ENCODE data around the gene JCHAIN. TPM values are rescaled to one million over a fixed set of nuclear protein-coding genes. Genes with fewer than 3 reads are reported as not detected.

JCHAIN gene
- total RNA-seq, 2 donors from 2014 or later: 0.62 to 2.0 TPM

DNA sequence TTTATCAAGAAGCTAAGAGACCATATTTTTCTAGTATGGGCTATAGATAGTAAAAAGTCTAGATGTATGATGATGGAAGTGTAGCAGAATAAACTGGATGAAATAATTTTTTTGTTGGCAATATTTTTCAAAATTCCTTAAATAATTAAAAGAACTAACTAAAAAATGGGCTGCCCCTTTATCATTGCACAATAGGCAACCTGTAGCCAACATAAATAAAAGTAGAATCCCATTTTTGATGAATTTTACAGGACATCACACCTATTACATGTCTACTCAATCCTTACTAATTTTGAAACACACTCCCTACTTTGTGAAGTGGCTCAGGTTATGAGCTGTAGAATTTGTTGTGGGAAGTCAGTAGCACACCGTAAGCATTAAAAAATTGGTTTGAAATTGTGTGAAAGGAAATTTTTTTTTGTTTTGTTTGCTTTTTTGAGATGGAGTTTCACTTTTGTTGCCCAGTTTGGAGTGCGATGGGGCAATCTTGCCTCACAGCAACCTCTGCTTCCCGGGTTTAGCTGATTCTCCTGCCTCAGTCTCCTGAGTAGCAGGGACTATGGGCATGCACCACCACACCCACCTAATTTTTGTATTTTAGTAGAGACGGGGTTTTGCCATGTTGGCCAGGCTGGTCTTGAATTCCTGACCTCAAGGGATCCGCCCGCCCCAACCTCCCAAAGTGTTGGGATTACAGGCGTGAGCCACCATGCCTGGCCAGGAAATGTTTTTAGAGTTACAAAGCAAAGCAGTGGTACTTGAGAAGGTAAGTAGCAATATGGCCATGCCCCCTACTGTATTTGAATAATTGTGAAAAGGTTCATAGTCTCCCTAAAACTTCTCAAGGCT lies 46.5 kb upstream of the JCHAIN start:
- 90% methylated on average over 7 of the region's 7 CpGs for WGBS
- TF ChIP-seq, protein P1, sequence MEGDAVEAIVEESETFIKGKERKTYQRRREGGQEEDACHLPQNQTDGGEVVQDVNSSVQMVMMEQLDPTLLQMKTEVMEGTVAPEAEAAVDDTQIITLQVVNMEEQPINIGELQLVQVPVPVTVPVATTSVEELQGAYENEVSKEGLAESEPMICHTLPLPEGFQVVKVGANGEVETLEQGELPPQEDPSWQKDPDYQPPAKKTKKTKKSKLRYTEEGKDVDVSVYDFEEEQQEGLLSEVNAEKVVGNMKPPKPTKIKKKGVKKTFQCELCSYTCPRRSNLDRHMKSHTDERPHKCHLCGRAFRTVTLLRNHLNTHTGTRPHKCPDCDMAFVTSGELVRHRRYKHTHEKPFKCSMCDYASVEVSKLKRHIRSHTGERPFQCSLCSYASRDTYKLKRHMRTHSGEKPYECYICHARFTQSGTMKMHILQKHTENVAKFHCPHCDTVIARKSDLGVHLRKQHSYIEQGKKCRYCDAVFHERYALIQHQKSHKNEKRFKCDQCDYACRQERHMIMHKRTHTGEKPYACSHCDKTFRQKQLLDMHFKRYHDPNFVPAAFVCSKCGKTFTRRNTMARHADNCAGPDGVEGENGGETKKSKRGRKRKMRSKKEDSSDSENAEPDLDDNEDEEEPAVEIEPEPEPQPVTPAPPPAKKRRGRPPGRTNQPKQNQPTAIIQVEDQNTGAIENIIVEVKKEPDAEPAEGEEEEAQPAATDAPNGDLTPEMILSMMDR (IDR thresholded peaks at IDR 0.05): no peak
- no peak for TF ChIP-seq POLR2A (IDR thresholded peaks at IDR 0.05)
- no peaks in the 10 kb centered on the region for H3K36me3 ChIP-seq
- DNase-seq (ENCODE audit: low spot score): no peak
- H3K4me1 ChIP-seq (replicated peaks): peaks cover 3% of the 10 kb centered on the region
- H3K4me3 ChIP-seq: no peak overlapping the region
- no peaks in the 10 kb centered on the region for H3K27me3 ChIP-seq (replicated peaks; ENCODE audit: insufficient read depth)
- no peaks in the 10 kb centered on the region for H3K9me3 ChIP-seq
- intact Hi-C loops (cut with DNase I): no loop called here
- no peak overlapping the region for H3K27ac ChIP-seq

GRCh38 chr4:70712150-70712549 lies 45.8 kb upstream of the JCHAIN start:
- no peaks in the 10 kb centered on the region for H3K9me3 ChIP-seq
- intact Hi-C loops (cut with DNase I): no loop called here
- H3K4me3 ChIP-seq: no peak overlapping the region
- no peak overlapping the region for H3K27ac ChIP-seq
- peaks cover 3% of the 10 kb centered on the region for H3K4me1 ChIP-seq (replicated peaks)
- no peak for DNase-seq (ENCODE audit: low spot score)
- TF ChIP-seq POLR2A (IDR thresholded peaks at IDR 0.05) (no peak), POLR2AphosphoS5 (IDR thresholded peaks at IDR 0.05) (no peak)
- TF ChIP-seq, protein P1 (IDR thresholded peaks at IDR 0.05): no peak
- H3K36me3 ChIP-seq: no peaks in the 10 kb centered on the region
- no peaks in the 10 kb centered on the region for H3K27me3 ChIP-seq (replicated peaks; ENCODE audit: insufficient read depth)
- 72% methylated on average over 3 of the region's 3 CpGs for WGBS

- DNase-seq (ENCODE audit: low spot score): no peak
- no peaks in the 10 kb centered on the region for H3K27me3 ChIP-seq (replicated peaks; ENCODE audit: insufficient read depth)
- H3K27ac ChIP-seq: no peak overlapping the region
- TF ChIP-seq, protein P1 (IDR thresholded peaks at IDR 0.05): no peak
- TF ChIP-seq POLR2AphosphoS5 (IDR thresholded peaks at IDR 0.05) (no peak), POLR2A (IDR thresholded peaks at IDR 0.05) (no peak)
- intact Hi-C loops (cut with DNase I): no loop called here
- 60% methylated on average over 3 of the region's 3 CpGs for WGBS
- H3K4me1 ChIP-seq (replicated peaks): peaks cover 4% of the 10 kb centered on the region
- H3K4me3 ChIP-seq: no peak overlapping the region
- H3K9me3 ChIP-seq: no peaks in the 10 kb centered on the region
- H3K36me3 ChIP-seq: no peaks in the 10 kb centered on the region
These were observed 45.3 kb upstream of the JCHAIN start for GRCh38 chr4:70711599-70711998.

DNA sequence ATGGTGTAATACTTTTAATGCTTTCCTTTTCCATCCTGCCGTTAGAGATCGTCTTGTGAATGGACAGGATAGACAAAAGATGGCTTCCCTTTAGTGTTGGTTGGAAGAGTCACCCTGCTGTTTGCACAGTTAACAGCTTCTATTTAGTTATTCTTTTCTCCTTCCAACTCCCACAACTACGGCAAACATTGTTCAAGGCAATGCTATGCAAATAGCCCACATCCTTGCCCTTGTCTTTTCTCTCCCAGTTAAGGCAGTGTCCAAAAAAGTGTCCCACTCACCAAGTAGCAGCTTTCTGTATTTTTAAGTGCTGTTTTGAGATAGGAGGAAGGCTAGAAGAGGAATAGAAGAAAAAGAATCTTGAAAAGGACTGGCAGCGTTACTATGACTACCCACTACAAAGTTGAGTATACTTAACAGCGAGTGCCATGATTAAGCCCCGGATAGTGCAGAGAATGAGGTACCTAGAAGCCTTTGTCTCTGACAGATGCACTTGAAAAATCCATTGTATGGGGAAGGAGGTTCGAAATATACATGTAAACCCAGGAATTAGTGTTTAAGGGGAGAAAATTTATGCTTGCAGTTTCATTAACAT lies 43.4 kb upstream of the JCHAIN start:
- Histone ChIP-seq H3K4me1 (replicated peaks) (peaks cover 6% of the 10 kb centered on the region), H3K27ac (peak overlapping the region; percentile 31 to 63), H3K9me3 (no peaks in the 10 kb centered on the region), H3K27me3 (replicated peaks; ENCODE audit: insufficient read depth) (no peaks in the 10 kb centered on the region), H3K36me3 (no peaks in the 10 kb centered on the region), H3K4me3 (no peak overlapping the region)
- peak; percentile 12 for DNase-seq (ENCODE audit: low spot score)
- TF ChIP-seq, protein P1 (IDR thresholded peaks at IDR 0.05): no peak
- TF ChIP-seq POLR2AphosphoS5 (IDR thresholded peaks at IDR 0.05) (peak; percentile 34), POLR2A (IDR thresholded peaks at IDR 0.05) (no peak)
- intact Hi-C loops (cut with DNase I): no loop called here
- 52% methylated on average over 7 of the region's 7 CpGs for WGBS

Data from prostate gland (tissue), 2 donors.